Stimulated activated CD4-positive, alpha-beta T cell treated with anti-CD3 and anti-CD28 coated beads, Interleukin-4, amount 100 ng/mL, for 48 hours (primary cell): ENCODE measurements around the gene DDX17.

ENCODE experiments used
- DNase-seq, 2 donors: peaks; one replicate each; pipeline ENCODE4 v3.0.0-alpha.2; 2020; ENCODE audit warnings: low read depth in 2 of 2

Gene DDX17

GRCh38 chr22:38465673-38466490 is 40.2 kb downstream of the DDX17 start:
- no peak for DNase-seq

- no peak for DNase-seq
Observed at GRCh38 chr22:38464992-38465672, 41.0 kb downstream of the DDX17 start.

GRCh38 chr22:38462960-38463784 is 42.9 kb downstream of the DDX17 start:
- no peak for DNase-seq

DNA sequence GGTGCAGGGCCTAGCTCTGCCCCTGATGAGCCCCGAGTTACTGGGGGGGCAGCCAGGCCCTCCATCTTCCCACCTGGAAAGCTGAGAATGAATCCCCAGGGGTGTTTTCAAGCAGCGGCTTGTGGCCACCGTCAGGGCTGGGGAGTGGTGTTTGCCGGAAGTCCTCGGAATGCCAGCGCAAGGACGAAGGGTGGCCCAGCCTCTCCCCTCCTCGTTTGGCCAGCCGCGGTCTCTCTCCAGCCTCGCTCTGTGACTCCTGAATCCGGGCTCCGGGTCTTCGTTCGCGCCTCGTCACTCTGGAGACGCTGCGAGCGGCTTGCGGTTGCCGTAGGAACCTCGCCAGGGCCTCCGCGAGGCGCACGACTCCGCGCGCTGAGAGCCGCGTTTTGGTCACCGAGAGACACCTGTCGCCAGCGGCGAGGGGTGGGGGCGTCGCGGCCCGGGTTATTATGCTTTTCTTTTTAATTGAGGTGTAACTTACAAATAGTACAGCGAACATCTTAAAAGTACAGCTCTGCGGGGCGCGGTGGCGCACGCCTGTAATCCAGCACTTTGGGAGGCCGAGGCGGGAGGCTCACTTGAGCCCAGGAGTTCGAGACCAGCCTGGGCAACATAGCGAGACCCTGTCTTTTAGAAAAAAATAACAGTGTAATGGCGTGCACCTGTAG is 44.6 kb downstream of the DDX17 start:
- DNase-seq = peak; percentile 59 to 63

DNA sequence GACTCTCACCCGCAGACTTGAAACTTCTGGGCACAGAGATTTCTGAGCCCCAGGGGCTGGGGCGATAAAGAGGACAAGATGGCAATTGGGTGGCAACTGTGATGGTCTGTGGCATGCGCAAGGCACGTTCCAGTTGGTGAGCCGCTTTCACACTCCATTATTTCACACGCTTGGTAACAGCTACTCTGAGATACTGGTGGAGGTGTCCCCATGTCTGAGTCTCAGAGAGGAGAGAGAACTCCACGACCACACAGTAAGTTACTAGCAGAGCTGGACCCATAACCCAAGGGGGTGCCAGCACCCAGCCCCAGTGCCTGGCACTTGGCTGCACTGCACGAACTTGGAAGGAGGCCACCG is 45.1 kb downstream of the DDX17 start:
- no peak for DNase-seq

DNA sequence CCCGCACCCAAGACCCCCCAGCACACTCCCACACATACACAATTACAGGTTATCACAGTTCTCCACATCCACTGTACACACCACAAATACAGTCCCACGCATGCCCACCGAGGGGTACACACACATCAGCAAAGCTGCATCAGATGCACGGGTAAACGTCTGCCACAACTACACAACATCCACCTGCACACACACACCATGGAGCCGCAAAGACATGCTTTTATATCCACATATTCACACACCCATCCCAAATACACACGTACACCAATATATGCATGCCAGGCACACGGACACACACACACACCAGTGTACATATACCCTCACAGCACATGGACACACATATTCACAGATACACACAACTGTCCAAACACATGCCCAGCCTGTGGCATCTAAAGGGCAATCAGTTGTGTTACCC is 45.7 kb downstream of the DDX17 start:
- DNase-seq = no peak

DNA sequence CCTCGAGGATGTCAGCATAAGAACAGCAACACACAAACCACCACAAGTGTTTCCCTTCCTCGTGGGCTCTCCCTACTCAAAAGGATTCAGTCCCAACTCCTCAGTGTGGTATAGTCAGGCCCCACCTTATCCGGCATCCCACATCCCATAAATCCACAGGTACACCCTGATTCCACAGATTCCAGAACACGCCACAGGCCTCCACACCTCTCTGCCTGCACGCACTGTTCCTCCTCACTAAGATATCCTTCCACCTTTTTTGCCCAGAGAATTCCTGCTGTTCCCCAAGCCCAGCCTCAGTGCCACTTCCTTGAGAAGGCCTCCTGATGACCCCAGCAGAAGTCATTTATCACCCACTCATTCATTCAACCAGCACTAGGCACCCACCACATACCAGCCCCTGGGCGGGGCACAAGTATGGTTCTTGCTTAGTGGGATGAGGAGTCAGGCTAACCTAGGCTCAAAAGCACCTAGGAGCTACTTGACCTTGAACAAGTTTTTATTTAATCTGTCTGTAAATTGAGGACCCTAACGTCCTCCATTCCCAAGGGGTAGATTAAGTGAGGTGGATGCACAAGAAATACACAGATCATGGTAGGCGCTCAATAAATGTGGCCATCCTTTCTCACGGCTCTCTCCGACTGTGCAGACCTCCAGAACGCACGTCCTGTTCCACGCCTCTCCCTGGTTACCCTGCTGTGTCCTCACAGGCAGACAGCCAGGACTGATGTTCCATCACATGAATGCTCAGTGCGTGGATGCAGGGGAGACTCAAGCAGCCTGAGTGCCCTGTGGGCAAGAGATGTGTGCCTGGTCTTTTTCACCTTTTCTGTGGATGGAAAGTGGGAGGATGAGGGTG is 49.0 kb downstream of the DDX17 start:
- no peak for DNase-seq

DNA sequence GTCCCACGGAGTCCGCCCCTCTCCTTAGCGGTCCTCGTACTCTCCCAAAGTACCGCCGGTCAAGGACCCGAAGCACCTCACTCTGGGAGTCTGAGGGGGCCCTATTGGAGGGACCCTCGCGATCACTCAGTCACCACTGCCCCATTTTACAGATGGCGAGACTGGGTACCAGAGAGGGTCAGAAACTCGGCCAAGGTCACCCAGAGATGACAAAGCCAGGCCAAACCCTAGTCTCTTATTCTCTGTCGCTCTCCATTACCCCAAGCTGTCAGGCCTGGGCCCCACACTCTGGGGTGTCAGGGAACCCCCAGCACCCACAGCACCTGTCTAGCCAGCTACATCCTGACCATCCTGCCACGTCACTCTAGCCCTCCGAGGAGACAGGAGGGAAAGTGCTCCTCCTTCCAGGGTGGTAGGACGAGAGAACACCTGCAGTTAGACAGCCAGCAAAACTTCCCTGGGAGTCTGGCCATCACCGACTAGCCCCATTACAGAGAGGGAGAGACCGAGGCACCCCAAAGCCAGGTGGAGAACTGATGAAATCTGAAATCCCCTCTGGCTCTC is 49.8 kb downstream of the DDX17 start:
- DNase-seq = no peak

DNA sequence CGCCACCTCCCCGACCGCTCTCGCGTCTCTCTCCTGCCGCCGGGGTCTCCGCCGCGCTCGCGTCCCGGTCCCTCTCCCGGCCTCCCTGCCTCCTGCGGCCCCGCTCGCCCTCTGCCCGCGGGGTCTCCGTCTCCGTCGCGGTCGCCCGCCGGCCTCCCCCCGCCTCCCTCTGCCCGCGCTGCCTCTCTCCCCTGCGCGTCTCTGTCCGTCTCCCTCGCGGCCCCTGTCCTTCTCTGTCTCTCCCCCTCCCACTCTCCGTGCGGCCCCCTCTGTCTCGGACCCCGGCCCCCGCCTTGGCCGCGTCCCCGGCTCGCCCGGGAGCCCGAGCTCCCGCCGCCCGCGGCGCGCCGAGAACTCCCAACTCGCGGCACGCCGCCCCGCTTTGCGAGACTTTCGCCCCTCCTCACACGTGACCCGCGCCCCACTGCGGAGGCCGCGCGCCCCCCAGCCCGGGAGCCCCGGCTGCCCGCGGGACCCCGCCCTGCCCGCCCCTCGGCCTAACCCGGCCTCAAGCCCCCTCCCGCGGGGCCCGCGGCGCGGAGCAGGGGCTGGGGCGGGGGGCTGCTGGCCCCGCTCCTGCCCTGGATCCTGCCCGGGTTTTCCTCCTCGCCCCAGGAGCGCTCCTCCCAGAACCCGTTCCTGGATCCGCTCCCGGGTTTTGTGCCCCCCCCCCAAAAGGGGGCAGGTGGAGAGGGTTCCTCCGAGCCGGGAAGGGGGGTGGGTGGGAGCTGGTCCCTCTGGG is 50.4 kb downstream of the DDX17 start:
- DNase-seq = no peak

- DNase-seq = no peak
Observed at GRCh38 chr22:38455076-38455529, 51.0 kb downstream of the DDX17 start, which contains the start of gene KCNJ4. KCNJ4 (minus strand) TSS chr22:38455199; CDS start chr22:38428132, 27,067 bp downstream.

DNA sequence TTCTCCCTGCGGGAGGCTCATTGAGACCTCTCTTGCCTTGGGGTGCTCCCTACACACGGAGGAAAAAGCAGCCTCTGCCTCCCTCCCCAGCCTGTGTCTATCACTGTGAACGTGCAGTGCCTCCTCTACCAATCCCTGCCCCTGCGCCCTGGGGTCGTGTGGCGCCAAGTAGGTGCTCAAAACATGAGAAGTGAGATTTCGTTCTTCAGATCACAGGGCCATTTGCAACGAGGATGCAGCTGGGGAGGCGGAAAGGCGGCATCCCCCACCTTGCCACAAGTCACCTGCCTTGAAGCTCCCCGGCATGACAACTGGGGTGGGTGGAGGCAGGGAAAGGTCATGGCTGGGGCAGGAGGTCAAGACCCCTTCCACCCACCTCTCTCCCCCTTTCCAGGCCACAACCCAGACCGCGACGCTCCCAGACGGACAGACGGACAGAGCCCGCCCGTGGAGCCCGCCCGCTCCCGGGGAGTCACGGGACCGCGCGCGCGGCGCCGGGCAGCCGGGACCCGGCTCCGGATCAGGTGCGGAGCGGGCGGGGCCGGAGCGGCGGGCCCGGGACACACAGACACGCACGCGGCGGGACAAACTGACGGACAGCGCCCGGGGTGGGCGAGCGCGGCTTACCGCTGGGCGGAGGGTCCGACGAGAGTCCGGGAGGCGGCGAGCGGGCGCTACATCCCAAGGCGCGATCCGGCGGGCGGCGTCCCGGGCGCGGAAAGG is 51.6 kb downstream of the DDX17 start:
- DNase-seq = no peak

- no peak for DNase-seq
Observed at GRCh38 chr22:38453996-38454352, 52.1 kb downstream of the DDX17 start.

- no peak for DNase-seq
Observed at GRCh38 chr22:38453066-38453672, 52.9 kb downstream of the DDX17 start.

GRCh38 chr22:38452373-38453065 is 53.6 kb downstream of the DDX17 start:
- DNase-seq = no peak

- DNase-seq = no peak
Observed at GRCh38 chr22:38451864-38452263, 54.2 kb downstream of the DDX17 start.

DNA sequence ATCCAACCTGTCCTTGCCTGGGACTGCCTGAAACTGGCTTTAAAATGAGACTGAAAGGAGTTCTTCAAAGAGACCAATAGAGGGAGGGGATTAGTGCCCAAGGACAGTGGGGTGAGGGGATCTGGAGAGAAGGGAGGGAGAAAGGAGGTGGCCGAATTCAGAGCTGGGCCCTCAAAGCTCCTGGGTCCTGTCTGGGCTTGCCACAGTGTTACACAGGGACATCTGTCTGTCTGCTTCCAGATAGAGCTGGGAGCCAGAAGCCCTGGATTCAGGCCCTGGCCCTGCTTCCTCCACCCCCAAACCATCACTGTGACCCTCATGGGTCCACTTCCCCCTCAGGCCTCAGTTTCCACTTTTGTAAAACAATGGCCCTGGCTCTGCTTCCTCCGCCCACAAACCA is 54.7 kb downstream of the DDX17 start:
- DNase-seq = no peak

DNA sequence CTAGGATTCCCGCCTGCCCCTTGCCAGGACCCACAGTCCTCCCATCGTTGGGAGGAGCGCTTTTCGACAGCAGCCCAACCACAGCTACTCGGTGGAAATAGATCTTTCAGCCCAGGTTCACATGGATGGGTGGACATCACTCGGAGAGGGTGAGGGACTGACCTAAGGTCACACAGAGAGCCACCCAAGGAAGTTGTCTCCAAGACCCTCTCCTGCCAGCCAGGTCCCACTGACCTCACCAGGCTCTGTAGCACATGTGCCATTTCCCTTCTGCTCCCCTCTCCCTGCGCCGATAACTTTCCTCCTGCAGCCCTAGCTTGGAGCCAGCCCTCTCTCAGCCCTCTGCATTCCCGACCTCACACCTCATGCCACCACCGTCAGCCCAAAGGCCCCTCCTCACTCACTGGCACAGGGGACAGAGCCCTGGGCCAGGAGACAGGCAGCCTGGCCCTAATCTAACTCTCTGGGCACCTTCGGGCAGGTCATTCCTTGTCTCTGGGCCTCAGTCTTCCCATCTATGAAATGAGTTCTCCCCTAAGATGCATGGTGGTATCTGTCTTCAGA is 55.8 kb downstream of the DDX17 start:
- DNase-seq = no peak

GRCh38 chr22:38449776-38450175 is 56.3 kb downstream of the DDX17 start:
- no peak for DNase-seq
